RWPE2 (cell line): ENCODE results near the gene LIPE.

Source experiments
- ATAC-seq: fragments of 200-7000 bp; cut with Tn5 transposase; 3 replicates; pipeline ENCODE4 v1.9.1; 2021; ENCODE audit warnings: low read depth
- DNase-seq: peaks from one replicate; pipeline ENCODE4 v3.0.0-alpha.2; 2020; ENCODE audit warnings: low spot score
- H3K27ac ChIP-seq: fragments of 450-650 bp; 2 replicates; pipeline ENCODE4 v1.5.1; 2017; ENCODE audit warnings: mild to moderate bottlenecking; ENCODE audit not compliant: poor library complexity, severe bottlenecking
- H3K27me3 ChIP-seq: fragments of 250-450 bp; sonication (Bioruptor Pico); 2 replicates; pipeline ENCODE4 v1.5.1; 2021; ENCODE audit warnings: mild to moderate bottlenecking, moderate library complexity; ENCODE audit not compliant: insufficient read depth, poor library complexity, severe bottlenecking
- H3K36me3 ChIP-seq: fragments of 250-450 bp; sonication (Bioruptor Pico); 2 replicates; pipeline ENCODE4 v1.5.1; 2020; ENCODE audit warnings: low read depth, mild to moderate bottlenecking, moderate library complexity
- H3K4me1 ChIP-seq: fragments of 250-450 bp; sonication (Bioruptor Pico); 2 replicates; pipeline ENCODE4 v1.5.1; 2021; ENCODE audit warnings: mild to moderate bottlenecking, moderate library complexity; ENCODE audit not compliant: insufficient read depth, poor library complexity, severe bottlenecking
- H3K4me3 ChIP-seq: fragments of 250-450 bp; sonication (Bioruptor Pico); 2 replicates; pipeline ENCODE4 v1.5.1; 2021; ENCODE audit warnings: mild to moderate bottlenecking, moderate library complexity; ENCODE audit not compliant: severe bottlenecking
- H3K9me3 ChIP-seq: fragments of 250-450 bp; sonication (Bioruptor Pico); 2 replicates; pipeline ENCODE4 v1.5.1; 2021; ENCODE audit warnings: mild to moderate bottlenecking, moderate library complexity; ENCODE audit not compliant: severe bottlenecking
- CTCF ChIP-seq: fragments of 450-650 bp; IDR thresholded peaks from one replicate; pipeline ENCODE4 v1.5.1; 2017; ENCODE audit warnings: mild to moderate bottlenecking, moderate library complexity; ENCODE audit not compliant: poor library complexity, severe bottlenecking

Gene LIPE

GRCh38 chr19:42436006-42436405, 8.8 kb upstream of the LIPE start:
- Histone ChIP-seq H3K36me3 (no peaks in the 10 kb centered on the region), H3K4me3 (no peak overlapping the region), H3K27me3 (no peaks in the 10 kb centered on the region), H3K4me1 (no peaks in the 10 kb centered on the region), H3K27ac (no peak overlapping the region), H3K9me3 (no peaks in the 10 kb centered on the region)
- ATAC-seq (no peak), DNase-seq (no peak)
- no peak for TF ChIP-seq CTCF

GRCh38 chr19:42435316-42435715, 8.1 kb upstream of the LIPE start:
- no peak for TF ChIP-seq CTCF

GRCh38 chr19:42433503-42434260, 6.5 kb upstream of the LIPE start:
- no peak for DNase-seq
- ATAC-seq, result peak; percentile 74; the same call in 2 of the 3 replicates
- Histone ChIP-seq H3K4me1 (no peaks in the 10 kb centered on the region), H3K27me3 (no peaks in the 10 kb centered on the region), H3K36me3 (no peaks in the 10 kb centered on the region), H3K27ac (no peak overlapping the region), H3K9me3 (no peaks in the 10 kb centered on the region), H3K4me3 (no peak overlapping the region)
- TF ChIP-seq CTCF, result peak; percentile 73

More at GRCh38 chr19:42435316-42435715, 8.1 kb upstream of the LIPE start:
- no peak for ATAC-seq
- DNase-seq, result no peak
- Histone ChIP-seq H3K27ac (no peak overlapping the region), H3K4me3 (no peak overlapping the region), H3K27me3 (no peaks in the 10 kb centered on the region), H3K36me3 (no peaks in the 10 kb centered on the region), H3K9me3 (no peaks in the 10 kb centered on the region), H3K4me1 (no peaks in the 10 kb centered on the region)

GRCh38 chr19:42431486-42431885, 4.3 kb upstream of the LIPE start:
- Histone ChIP-seq H3K27me3 (no peaks in the 10 kb centered on the region), H3K4me1 (no peaks in the 10 kb centered on the region), H3K4me3 (no peak overlapping the region), H3K36me3 (no peaks in the 10 kb centered on the region), H3K27ac (no peak overlapping the region), H3K9me3 (no peaks in the 10 kb centered on the region)
- DNase-seq (no peak), ATAC-seq (no peak)
- no peak for TF ChIP-seq CTCF

GRCh38 chr19:42428676-42429075, 1.5 kb upstream of the LIPE start:
- Histone ChIP-seq H3K4me1 (no peaks in the 10 kb centered on the region), H3K27me3 (no peaks in the 10 kb centered on the region), H3K36me3 (no peaks in the 10 kb centered on the region), H3K27ac (no peak overlapping the region), H3K9me3 (no peaks in the 10 kb centered on the region), H3K4me3 (no peak overlapping the region)
- TF ChIP-seq CTCF, result no peak
- ATAC-seq (no peak), DNase-seq (no peak)
